ENCODE results near the gene LRGUK.

The LRGUK gene

GRCh38 chr7:134186801-134187200 is 59.7 kb downstream of the LRGUK start:
- no peak for TF ChIP-seq YY1 (IDR thresholded peaks at IDR 0.05; ENCODE audit: insufficient read depth, insufficient read length)
- TF ChIP-seq ZNF274 (IDR thresholded peaks at IDR 0.05; ENCODE audit: low read depth, low read length) = no peak
- no peak for TF ChIP-seq SUZ12 (IDR thresholded peaks at IDR 0.05; ENCODE audit: extremely low read depth, insufficient read depth, insufficient read length)
- H3K4me1 ChIP-seq (ENCODE audit: insufficient read depth, insufficient read length) = no peaks in the 10 kb centered on the region

DNA sequence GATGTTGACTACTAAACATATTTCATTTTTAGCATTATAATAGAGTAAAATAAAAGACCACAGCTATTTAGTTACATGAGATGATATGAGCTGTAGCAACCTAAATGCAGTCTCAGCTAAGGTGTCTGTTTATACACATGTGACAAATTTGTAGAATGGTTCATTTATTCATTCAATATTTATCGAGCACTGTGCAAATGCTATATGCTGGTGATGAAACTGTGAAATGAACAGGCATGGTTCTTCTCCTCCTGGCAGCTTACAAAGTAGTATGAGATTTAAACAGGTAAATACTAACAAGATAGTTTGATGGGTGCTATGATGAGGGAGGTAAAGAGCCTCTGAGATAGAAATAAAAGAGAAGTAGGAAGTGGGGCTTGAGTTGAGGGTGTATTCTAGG is 60.8 kb downstream of the LRGUK start:
- Histone ChIP-seq H3K4me3 (ENCODE audit: insufficient read length, low read depth) (no peak overlapping the region), H3K9ac (ENCODE audit: insufficient read length, low read depth) (no peak overlapping the region), H3K4me1 (ENCODE audit: insufficient read depth, insufficient read length) (no peaks in the 10 kb centered on the region), H3K36me3 (ENCODE audit: insufficient read depth, insufficient read length, low read length) (no peaks in the 10 kb centered on the region), H3K27me3 (ENCODE audit: insufficient read depth, insufficient read length) (no peaks in the 10 kb centered on the region), H3K9me3 (ENCODE audit: insufficient read depth, low read length) (no peaks in the 10 kb centered on the region)
- TF ChIP-seq YY1 (IDR thresholded peaks at IDR 0.05; ENCODE audit: insufficient read depth, insufficient read length) (no peak), ZNF274 (IDR thresholded peaks at IDR 0.05; ENCODE audit: low read depth, low read length) (no peak), SUZ12 (IDR thresholded peaks at IDR 0.05; ENCODE audit: extremely low read depth, insufficient read depth, insufficient read length) (no peak)
- no peak for DNase-seq (ENCODE audit: low read depth, low spot score)

More at GRCh38 chr7:134186801-134187200, 59.7 kb downstream of the LRGUK start:
- H3K27me3 ChIP-seq (ENCODE audit: insufficient read depth, insufficient read length) = no peaks in the 10 kb centered on the region
- no peak for DNase-seq (ENCODE audit: low read depth, low spot score)
- no peak overlapping the region for H3K4me3 ChIP-seq (ENCODE audit: insufficient read length, low read depth)
- H3K36me3 ChIP-seq (ENCODE audit: insufficient read depth, insufficient read length, low read length) = no peaks in the 10 kb centered on the region
- H3K9ac ChIP-seq (ENCODE audit: insufficient read length, low read depth) = no peak overlapping the region
- no peaks in the 10 kb centered on the region for H3K9me3 ChIP-seq (ENCODE audit: insufficient read depth, low read length)

DNA sequence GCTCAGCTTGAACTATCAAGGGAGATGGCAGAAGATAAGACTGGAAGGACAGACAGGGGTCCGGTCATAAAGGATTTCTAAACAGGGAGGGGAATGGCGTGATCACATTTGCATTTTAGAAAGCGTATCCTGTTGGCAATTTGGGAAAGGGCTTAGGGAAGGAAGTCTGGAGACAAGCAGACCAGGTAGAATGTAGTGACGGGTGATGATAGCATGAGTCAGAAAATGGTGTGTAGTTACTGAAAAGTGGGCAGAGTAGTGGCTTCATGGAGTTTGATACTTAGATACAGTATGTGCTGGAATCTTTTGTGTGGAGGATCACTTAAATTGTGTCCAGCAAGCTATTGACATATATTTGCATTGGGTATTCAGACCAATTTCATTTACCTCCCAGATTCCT is 61.2 kb downstream of the LRGUK start:
- Histone ChIP-seq H3K9ac (ENCODE audit: insufficient read length, low read depth) (no peak overlapping the region), H3K4me1 (ENCODE audit: insufficient read depth, insufficient read length) (no peaks in the 10 kb centered on the region), H3K36me3 (ENCODE audit: insufficient read depth, insufficient read length, low read length) (no peaks in the 10 kb centered on the region), H3K9me3 (ENCODE audit: insufficient read depth, low read length) (no peaks in the 10 kb centered on the region), H3K4me3 (ENCODE audit: insufficient read length, low read depth) (no peak overlapping the region), H3K27me3 (ENCODE audit: insufficient read depth, insufficient read length) (no peaks in the 10 kb centered on the region)
- TF ChIP-seq SUZ12 (IDR thresholded peaks at IDR 0.05; ENCODE audit: extremely low read depth, insufficient read depth, insufficient read length) = no peak
- no peak for TF ChIP-seq YY1 (IDR thresholded peaks at IDR 0.05; ENCODE audit: insufficient read depth, insufficient read length)
- TF ChIP-seq ZNF274 (IDR thresholded peaks at IDR 0.05; ENCODE audit: low read depth, low read length) = no peak
- no peak for DNase-seq (ENCODE audit: low read depth, low spot score)

GRCh38 chr7:134189559-134189958 is 62.4 kb downstream of the LRGUK start:
- DNase-seq (ENCODE audit: low read depth, low spot score) = no peak
- H3K9ac ChIP-seq (ENCODE audit: insufficient read length, low read depth) = no peak overlapping the region
- H3K4me1 ChIP-seq (ENCODE audit: insufficient read depth, insufficient read length) = no peaks in the 10 kb centered on the region
- no peaks in the 10 kb centered on the region for H3K27me3 ChIP-seq (ENCODE audit: insufficient read depth, insufficient read length)
- no peak overlapping the region for H3K4me3 ChIP-seq (ENCODE audit: insufficient read length, low read depth)
- no peak for TF ChIP-seq YY1 (IDR thresholded peaks at IDR 0.05; ENCODE audit: insufficient read depth, insufficient read length)
- TF ChIP-seq SUZ12 (IDR thresholded peaks at IDR 0.05; ENCODE audit: extremely low read depth, insufficient read depth, insufficient read length) = no peak
- no peak for TF ChIP-seq ZNF274 (IDR thresholded peaks at IDR 0.05; ENCODE audit: low read depth, low read length)
- H3K9me3 ChIP-seq (ENCODE audit: insufficient read depth, low read length) = no peaks in the 10 kb centered on the region
- H3K36me3 ChIP-seq (ENCODE audit: insufficient read depth, insufficient read length, low read length) = no peaks in the 10 kb centered on the region

DNA sequence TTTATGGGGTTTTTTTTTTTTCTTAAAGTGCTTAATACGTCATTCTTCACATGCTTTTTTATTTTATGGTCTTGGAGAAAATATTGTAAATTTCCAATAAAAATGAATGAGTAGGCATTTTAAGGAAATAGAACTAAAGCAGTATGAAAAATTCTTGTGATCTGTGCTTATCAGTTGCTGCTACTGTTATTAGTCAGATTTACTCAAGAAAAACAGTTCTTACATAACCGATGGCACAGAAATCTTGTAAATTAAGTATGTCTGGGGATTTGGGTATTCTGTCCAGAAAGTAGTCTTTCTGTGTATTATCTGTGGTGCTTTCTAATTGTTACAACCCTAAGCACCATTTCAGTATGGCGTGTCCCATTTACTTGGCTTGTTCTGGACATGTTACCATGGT is 64.7 kb downstream of the LRGUK start:
- Histone ChIP-seq H3K27me3 (ENCODE audit: insufficient read depth, insufficient read length) (no peaks in the 10 kb centered on the region), H3K4me1 (ENCODE audit: insufficient read depth, insufficient read length) (no peaks in the 10 kb centered on the region), H3K9me3 (ENCODE audit: insufficient read depth, low read length) (no peaks in the 10 kb centered on the region), H3K9ac (ENCODE audit: insufficient read length, low read depth) (no peak overlapping the region), H3K36me3 (ENCODE audit: insufficient read depth, insufficient read length, low read length) (no peaks in the 10 kb centered on the region), H3K4me3 (ENCODE audit: insufficient read length, low read depth) (no peak overlapping the region)
- no peak for DNase-seq (ENCODE audit: low read depth, low spot score)
- no peak for TF ChIP-seq YY1 (IDR thresholded peaks at IDR 0.05; ENCODE audit: insufficient read depth, insufficient read length)

GRCh38 chr7:134193240-134193639 is 66.1 kb downstream of the LRGUK start:
- H3K27me3 ChIP-seq (ENCODE audit: insufficient read depth, insufficient read length) = no peaks in the 10 kb centered on the region
- TF ChIP-seq ZNF274 (IDR thresholded peaks at IDR 0.05; ENCODE audit: low read depth, low read length) = no peak
- TF ChIP-seq SUZ12 (IDR thresholded peaks at IDR 0.05; ENCODE audit: extremely low read depth, insufficient read depth, insufficient read length) = no peak
- TF ChIP-seq YY1 (IDR thresholded peaks at IDR 0.05; ENCODE audit: insufficient read depth, insufficient read length) = no peak
- H3K4me1 ChIP-seq (ENCODE audit: insufficient read depth, insufficient read length) = no peaks in the 10 kb centered on the region
- no peak for DNase-seq (ENCODE audit: low read depth, low spot score)
- H3K9ac ChIP-seq (ENCODE audit: insufficient read length, low read depth) = no peak overlapping the region
- no peak overlapping the region for H3K4me3 ChIP-seq (ENCODE audit: insufficient read length, low read depth)
- H3K9me3 ChIP-seq (ENCODE audit: insufficient read depth, low read length) = no peaks in the 10 kb centered on the region
- H3K36me3 ChIP-seq (ENCODE audit: insufficient read depth, insufficient read length, low read length) = no peaks in the 10 kb centered on the region

DNA sequence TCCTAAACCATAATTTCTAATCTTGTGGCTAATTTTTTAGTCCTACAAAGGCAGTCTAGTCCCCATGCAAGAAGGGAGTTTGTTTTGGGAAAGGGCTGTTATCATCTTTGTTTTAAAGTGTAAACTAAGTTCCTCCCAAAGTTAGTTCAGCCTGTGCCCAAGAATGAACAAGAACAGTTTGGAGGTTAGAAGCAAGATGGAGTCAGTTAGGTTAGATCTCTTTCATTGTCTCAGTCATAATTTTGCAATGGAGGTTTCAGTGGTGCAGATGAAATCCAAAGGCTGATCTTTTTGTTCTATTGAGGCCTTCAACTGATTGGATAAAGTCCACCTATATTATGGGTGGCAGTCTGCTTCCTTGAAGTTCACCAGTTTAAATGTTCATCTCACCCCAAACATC is 68.1 kb downstream of the LRGUK start:
- no peaks in the 10 kb centered on the region for H3K9me3 ChIP-seq (ENCODE audit: insufficient read depth, low read length)
- TF ChIP-seq SUZ12 (IDR thresholded peaks at IDR 0.05; ENCODE audit: extremely low read depth, insufficient read depth, insufficient read length) (no peak), YY1 (IDR thresholded peaks at IDR 0.05; ENCODE audit: insufficient read depth, insufficient read length) (no peak), ZNF274 (IDR thresholded peaks at IDR 0.05; ENCODE audit: low read depth, low read length) (no peak)
- H3K9ac ChIP-seq (ENCODE audit: insufficient read length, low read depth) = no peak overlapping the region
- H3K27me3 ChIP-seq (ENCODE audit: insufficient read depth, insufficient read length) = no peaks in the 10 kb centered on the region
- H3K4me3 ChIP-seq (ENCODE audit: insufficient read length, low read depth) = no peak overlapping the region
- no peak for DNase-seq (ENCODE audit: low read depth, low spot score)
- no peaks in the 10 kb centered on the region for H3K36me3 ChIP-seq (ENCODE audit: insufficient read depth, insufficient read length, low read length)
- no peaks in the 10 kb centered on the region for H3K4me1 ChIP-seq (ENCODE audit: insufficient read depth, insufficient read length)

GRCh38 chr7:134196439-134196838 is 69.3 kb downstream of the LRGUK start:
- DNase-seq (ENCODE audit: low read depth, low spot score) = no peak
- H3K4me1 ChIP-seq (ENCODE audit: insufficient read depth, insufficient read length) = no peaks in the 10 kb centered on the region
- no peak for TF ChIP-seq ZNF274 (IDR thresholded peaks at IDR 0.05; ENCODE audit: low read depth, low read length)
- TF ChIP-seq SUZ12 (IDR thresholded peaks at IDR 0.05; ENCODE audit: extremely low read depth, insufficient read depth, insufficient read length) = no peak
- no peak for TF ChIP-seq YY1 (IDR thresholded peaks at IDR 0.05; ENCODE audit: insufficient read depth, insufficient read length)
- H3K4me3 ChIP-seq (ENCODE audit: insufficient read length, low read depth) = no peak overlapping the region
- H3K27me3 ChIP-seq (ENCODE audit: insufficient read depth, insufficient read length) = no peaks in the 10 kb centered on the region
- H3K36me3 ChIP-seq (ENCODE audit: insufficient read depth, insufficient read length, low read length) = no peaks in the 10 kb centered on the region
- no peak overlapping the region for H3K9ac ChIP-seq (ENCODE audit: insufficient read length, low read depth)
- no peaks in the 10 kb centered on the region for H3K9me3 ChIP-seq (ENCODE audit: insufficient read depth, low read length)

All from NT2/D1 (cell line).